Body of pancreas (tissue), 4 donors: Measurements from ENCODE around the gene ARRDC2. TPM values are rescaled to one million over a fixed set of nuclear protein-coding genes. Genes with fewer than 3 reads are reported as not detected.
A peak's percentile ranks its signal among the peaks of the same experiment; 100 is the strongest.

Experiments
- ATAC-seq: fragments of 150-250 bp; one replicate; pipeline ENCODE4 v1.9.1; 2016
- DNase-seq, 4 donors: peaks; one replicate each; pipeline ENCODE4 v3.0.0-alpha.2; 2019
- H3K27ac ChIP-seq, 4 donors: fragments of 200-600 bp; sonication (generic); 1 replicate in 3 of 4; 2 replicates in 1 of 4; pipeline versions ENCODE4 v1.5.1 to v1.6.1; 2016 to 2019; ENCODE audit warnings: mild to moderate bottlenecking in 1 of 4, mixed read lengths in 1 of 4, moderate library complexity in 1 of 4
- H3K27me3 ChIP-seq, 2 donors: fragments of 200-600 bp; sonication (generic); one replicate each; pipeline ENCODE4 v1.6.0; 2016; ENCODE audit warnings: mild to moderate bottlenecking in 1 of 2
- H3K36me3 ChIP-seq, 2 donors: fragments of 200-600 bp; sonication (generic); replicated peaks in 1 of 2; 2 replicates each; pipeline ENCODE4 v1.5.1; 2016; ENCODE audit warnings: low read depth in 2 of 2; ENCODE audit not compliant: insufficient read depth in 1 of 2
- H3K4me1 ChIP-seq: fragments of 200-600 bp; sonication (generic); one replicate; pipeline ENCODE4 v1.6.0; 2016
- H3K4me3 ChIP-seq, 2 donors: fragments of 200-600 bp; sonication (generic); 1 replicate in 1 of 2; 2 replicates in 1 of 2; pipeline ENCODE4 v1.5.1; 2016 to 2019
- H3K9me3 ChIP-seq, 3 donors: fragments of 200-600 bp; sonication (generic); 1 replicate in 2 of 3; 2 replicates in 1 of 3; pipeline ENCODE4 v1.5.1; 2016
- POLR2A ChIP-seq, 3 donors: fragments of 450-650 bp; IDR thresholded peaks; one replicate each; pipeline ENCODE4 v1.6.1; 2016; ENCODE audit warnings: antibody characterized with exemption in 3 of 3, mild to moderate bottlenecking in 2 of 3
- WGBS, 2 donors: methylation state at CpG; one replicate each; pipeline ENCODE4 v1.1.5; 2017; 5-methylcytosine and 5-hydroxymethylcytosine counted together
- intact Hi-C: fragments of 100-400 bp; cut with DNase I; formaldehyde crosslinking; loops from one replicate; pipeline ENCODE4 v1.15.1; 2023
- total RNA-seq, 2 donors: library from RNA; depleted of rRNA; stranded (reverse); fragments of >200 nt; gene quantifications; one replicate each; pipeline ENCODE4 v1.1.0, GENCODE V29; 2016
- TF ChIP-seq, protein P1 (sequence below), 7 experiments: fragments of 450-650 bp in 4 of 7; fragments of 200-600 bp in 3 of 7; sonication (generic) in 3 of 7; IDR thresholded peaks; one replicate each; pipeline ENCODE4 v1.5.1; 2016 to 2019; ENCODE audit warnings: antibody characterized with exemption in 7 of 7

ARRDC2 gene
- total RNA-seq, 2 donors from 2014 or later, result 23.1 to 30.1 TPM

DNA sequence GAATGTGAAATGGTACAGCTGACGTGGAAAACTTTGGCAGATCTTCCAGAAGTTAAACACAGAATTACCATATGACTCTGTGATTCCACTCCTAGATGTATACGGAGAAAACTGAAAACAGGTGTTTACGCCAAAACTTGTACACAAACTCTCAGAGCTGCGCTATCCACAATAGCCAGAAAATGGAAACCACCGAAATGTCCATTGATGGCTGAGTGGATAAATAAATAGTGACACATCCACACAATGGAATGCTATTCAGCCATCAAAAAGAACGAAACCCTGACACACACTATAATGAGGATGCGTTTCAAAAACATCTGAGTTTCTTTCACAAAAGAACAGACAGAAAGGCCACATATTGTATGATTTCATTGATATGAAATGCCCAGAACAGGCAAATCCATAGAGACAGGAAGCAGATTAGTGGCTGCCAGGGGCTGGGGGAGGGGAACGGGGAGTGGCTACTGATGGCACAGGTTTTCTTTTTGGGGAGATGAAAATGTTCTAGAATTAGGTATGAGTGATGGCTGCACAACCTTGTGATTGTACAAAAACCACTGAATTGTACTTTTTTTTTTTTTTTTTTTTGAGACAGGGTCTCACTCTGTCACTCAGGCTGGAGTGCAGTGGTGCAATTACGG is 45.7 kb downstream of the ARRDC2 start:
- peaks cover 31% of the 10 kb centered on the region for H3K4me1 ChIP-seq
- TF ChIP-seq, protein P1, sequence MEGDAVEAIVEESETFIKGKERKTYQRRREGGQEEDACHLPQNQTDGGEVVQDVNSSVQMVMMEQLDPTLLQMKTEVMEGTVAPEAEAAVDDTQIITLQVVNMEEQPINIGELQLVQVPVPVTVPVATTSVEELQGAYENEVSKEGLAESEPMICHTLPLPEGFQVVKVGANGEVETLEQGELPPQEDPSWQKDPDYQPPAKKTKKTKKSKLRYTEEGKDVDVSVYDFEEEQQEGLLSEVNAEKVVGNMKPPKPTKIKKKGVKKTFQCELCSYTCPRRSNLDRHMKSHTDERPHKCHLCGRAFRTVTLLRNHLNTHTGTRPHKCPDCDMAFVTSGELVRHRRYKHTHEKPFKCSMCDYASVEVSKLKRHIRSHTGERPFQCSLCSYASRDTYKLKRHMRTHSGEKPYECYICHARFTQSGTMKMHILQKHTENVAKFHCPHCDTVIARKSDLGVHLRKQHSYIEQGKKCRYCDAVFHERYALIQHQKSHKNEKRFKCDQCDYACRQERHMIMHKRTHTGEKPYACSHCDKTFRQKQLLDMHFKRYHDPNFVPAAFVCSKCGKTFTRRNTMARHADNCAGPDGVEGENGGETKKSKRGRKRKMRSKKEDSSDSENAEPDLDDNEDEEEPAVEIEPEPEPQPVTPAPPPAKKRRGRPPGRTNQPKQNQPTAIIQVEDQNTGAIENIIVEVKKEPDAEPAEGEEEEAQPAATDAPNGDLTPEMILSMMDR (IDR thresholded peaks at IDR 0.05), result no peak
- TF ChIP-seq POLR2A (IDR thresholded peaks at IDR 0.05), result no peak
- no peak for ATAC-seq

DNA sequence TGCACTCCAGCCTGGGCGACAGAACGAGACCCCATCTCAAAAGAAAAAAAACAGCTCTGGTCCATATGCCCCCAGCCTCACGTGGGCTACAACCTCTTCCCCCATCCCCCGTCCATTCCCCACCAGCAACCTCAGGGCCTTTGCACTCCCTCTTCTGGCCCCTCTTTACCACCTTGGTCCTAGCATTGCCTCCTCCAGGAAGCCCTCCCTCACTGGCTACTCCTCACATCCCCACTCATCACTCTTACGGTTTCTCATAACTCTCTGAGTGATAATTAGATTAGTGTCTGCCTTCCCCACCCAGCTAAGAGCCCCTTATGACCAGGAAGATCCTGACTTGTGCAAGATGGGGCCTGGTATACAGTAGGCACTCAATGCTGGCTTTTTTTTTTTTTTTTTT is 48.0 kb downstream of the ARRDC2 start:
- ATAC-seq (no peak), DNase-seq (no peak)
- Histone ChIP-seq H3K27ac (no peak overlapping the region), H3K36me3 (no peaks in the 10 kb centered on the region), H3K27me3 (no peaks in the 10 kb centered on the region), H3K4me3 (no peak overlapping the region), H3K4me1 (peaks cover 21% of the 10 kb centered on the region), H3K9me3 (no peaks in the 10 kb centered on the region)
- TF ChIP-seq POLR2A (IDR thresholded peaks at IDR 0.05), result no peak
- TF ChIP-seq, protein P1 (IDR thresholded peaks at IDR 0.05), result no peak
- intact Hi-C loops, result no loop called here
- WGBS, 2 donors, result 83 to 93% methylated on average over 5 of the region's 5 CpGs

More for the DNA sequence above, 45.7 kb downstream of the ARRDC2 start:
- no peak for DNase-seq
- Histone ChIP-seq H3K4me3 (no peak overlapping the region), H3K9me3 (no peaks in the 10 kb centered on the region), H3K27ac (peak overlapping the region in 1 of 4 donors; percentile 43), H3K36me3 (no peaks in the 10 kb centered on the region), H3K27me3 (no peaks in the 10 kb centered on the region)
- 52 to 62% methylated on average over 9 of the region's 9 CpGs for WGBS, 2 donors
- intact Hi-C loops, result no loop called here

DNA sequence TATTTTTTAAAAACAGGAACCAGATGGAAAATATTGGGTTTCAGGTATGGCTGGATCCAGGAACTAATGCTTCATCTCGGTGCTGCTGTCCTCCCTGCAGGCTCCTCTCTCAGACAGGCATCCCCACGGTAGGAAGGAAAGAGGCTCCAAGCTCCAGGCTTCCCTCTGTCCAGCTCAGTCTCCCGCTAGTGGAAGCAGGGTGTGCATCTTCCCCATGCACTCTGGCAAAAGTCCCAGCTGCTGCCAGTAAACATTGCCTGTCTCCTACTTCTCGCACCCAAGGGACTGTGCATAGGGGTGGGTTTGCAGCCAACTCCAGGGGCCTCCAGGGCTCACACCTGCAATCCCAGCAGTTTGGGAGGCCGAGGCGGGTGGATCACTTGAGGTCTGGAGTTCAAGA is 49.6 kb downstream of the ARRDC2 start:
- H3K4me3 ChIP-seq, result no peak overlapping the region
- H3K27me3 ChIP-seq, result no peaks in the 10 kb centered on the region
- DNase-seq (peak in 3 of 4 donors; percentile 26 to 33 (median 27)), ATAC-seq (no peak)
- TF ChIP-seq POLR2A (IDR thresholded peaks at IDR 0.05), result no peak
- TF ChIP-seq, protein P1 (IDR thresholded peaks at IDR 0.05), result no peak
- intact Hi-C loops, result no loop called here
- no peaks in the 10 kb centered on the region for H3K36me3 ChIP-seq
- no peaks in the 10 kb centered on the region for H3K9me3 ChIP-seq
- peaks cover 13% of the 10 kb centered on the region for H3K4me1 ChIP-seq
- WGBS, 2 donors, result 73 to 77% methylated on average over 4 to 6 of the region's 6 CpGs
- peak overlapping the region in 3 of 4 donors; percentile 78 to 84 (median 79) for H3K27ac ChIP-seq

DNA sequence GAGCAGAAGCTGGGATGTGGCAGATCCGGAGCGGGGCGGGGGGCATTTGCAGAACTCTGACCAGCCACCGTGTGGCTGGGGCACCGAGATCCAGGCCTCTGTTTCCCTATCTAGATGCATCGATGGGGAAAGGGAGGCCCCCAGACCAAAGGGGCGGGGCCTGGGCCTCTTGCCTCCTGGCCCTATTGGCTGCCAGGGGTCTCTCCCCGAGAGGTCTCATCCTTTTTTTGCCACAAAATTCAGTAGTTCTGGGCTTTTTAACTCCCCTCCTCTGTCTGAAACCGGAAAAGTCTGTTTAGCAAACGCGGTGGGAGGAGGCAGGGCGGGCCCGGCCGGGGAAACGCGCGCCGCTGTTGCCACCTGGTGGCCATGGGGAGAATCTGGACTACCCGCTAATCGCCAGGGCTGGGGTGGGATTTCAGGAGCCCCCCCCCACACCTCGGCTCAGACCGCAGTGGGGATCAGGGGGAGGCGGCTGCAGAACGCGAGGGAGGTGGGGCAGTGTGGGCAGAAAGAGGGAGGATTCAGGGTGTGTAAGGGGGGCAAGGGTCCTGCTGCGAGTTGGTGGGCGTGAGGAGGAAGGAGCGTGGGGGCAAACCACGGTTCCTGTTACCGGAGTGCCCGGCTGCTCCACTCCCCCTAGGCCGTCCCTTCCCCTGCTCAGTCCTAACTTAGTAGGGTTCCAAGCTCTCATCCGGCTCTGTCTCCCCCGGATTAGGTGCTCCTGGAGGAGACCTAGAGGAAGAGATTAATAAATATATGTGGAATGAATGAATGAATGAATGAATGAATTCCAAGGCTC is 50.4 kb downstream of the ARRDC2 start:
- intact Hi-C loops, result loop anchor here (2.0 kb wide), 1 partner anchor 50 kb away; the partner anchor contains the start of gene ARRDC2
- Histone ChIP-seq H3K27ac (peak overlapping the region; percentile 42 to 84 (median 78)), H3K4me3 (no peak overlapping the region), H3K4me1 (peaks cover 13% of the 10 kb centered on the region), H3K9me3 (no peaks in the 10 kb centered on the region), H3K27me3 (no peaks in the 10 kb centered on the region), H3K36me3 (no peaks in the 10 kb centered on the region)
- TF ChIP-seq POLR2A (IDR thresholded peaks at IDR 0.05), result no peak
- TF ChIP-seq, protein P1 (IDR thresholded peaks at IDR 0.05), result peak; percentile 83 to 96 (median 95)
- DNase-seq (peak; percentile 77 to 81 (median 80)), ATAC-seq (peak; percentile 93)
- 4 to 11% methylated on average over 15 to 32 of the region's 34 CpGs for WGBS, 2 donors
